Endothelial cell (in vitro differentiated cells): ENCODE measurements around the gene HUNK. TPM values are rescaled to one million over a fixed set of nuclear protein-coding genes. Genes with fewer than 3 reads are reported as not detected.
A peak's percentile ranks its signal among the peaks of the same experiment; 100 is the strongest.

Source experiments
- DNase-seq: peaks from one replicate; pipeline ENCODE4 v3.0.0; 2021; ENCODE audit warnings: low spot score
- H3K27ac Mint-ChIP-seq: one replicate; pipeline ENCODE4 v1.8.0; 2021; ENCODE audit warnings: mixed read lengths, inconsistent platforms; ENCODE audit not compliant: unreplicated experiment
- H3K27me3 Mint-ChIP-seq: one replicate; pipeline ENCODE4 v1.8.0; 2021; ENCODE audit warnings: mild to moderate bottlenecking, moderate library complexity, mixed read lengths, inconsistent platforms; ENCODE audit not compliant: unreplicated experiment
- H3K36me3 Mint-ChIP-seq: one replicate; pipeline ENCODE4 v1.8.0; 2021; ENCODE audit warnings: mild to moderate bottlenecking, low read depth, mixed read lengths, inconsistent platforms; ENCODE audit not compliant: unreplicated experiment
- H3K4me1 Mint-ChIP-seq: one replicate; pipeline ENCODE4 v1.8.0; 2021; ENCODE audit warnings: mild to moderate bottlenecking, mixed read lengths, inconsistent platforms; ENCODE audit not compliant: unreplicated experiment
- H3K4me3 Mint-ChIP-seq: one replicate; pipeline ENCODE4 v1.8.0; 2021; ENCODE audit warnings: mild to moderate bottlenecking, mixed read lengths, inconsistent platforms; ENCODE audit not compliant: unreplicated experiment
- H3K9me3 Mint-ChIP-seq: one replicate; pipeline ENCODE4 v1.8.0; 2021; ENCODE audit warnings: mixed read lengths, inconsistent platforms; ENCODE audit not compliant: unreplicated experiment
- CTCF ChIP-seq: fragments of 200-600 bp; sonication (generic); IDR thresholded peaks from one replicate; pipeline ENCODE4 v1.5.0; 2021; ENCODE audit warnings: antibody characterized with exemption; ENCODE audit not compliant: unreplicated experiment
- total RNA-seq: library from RNA; stranded (reverse); fragmentation: NEBNext Ultra II Directional; extraction: Animal tissue kit (Norgen Biotek cat#: 25700); gene quantifications from one replicate; pipeline ENCODE4 v1.2.1, GENCODE V29; 2021; ENCODE audit not compliant: unreplicated experiment

HUNK gene
- total RNA-seq, 1 donor from 2014 or later: 19.3 TPM

GRCh38 chr21:31993826-31994825 is 121.3 kb downstream of the HUNK start:
- TF ChIP-seq CTCF: no peak
- no peaks in the 10 kb centered on the region for H3K9me3 Mint-ChIP-seq
- H3K27ac Mint-ChIP-seq: no peak overlapping the region
- H3K27me3 Mint-ChIP-seq: peaks cover 7% of the 10 kb centered on the region
- H3K4me1 Mint-ChIP-seq: no peaks in the 10 kb centered on the region
- no peak for DNase-seq
- H3K36me3 Mint-ChIP-seq: peaks cover 26% of the 10 kb centered on the region
- no peak overlapping the region for H3K4me3 Mint-ChIP-seq

- Mint-ChIP-seq H3K4me1 (no peaks in the 10 kb centered on the region), H3K4me3 (peak overlapping the region; percentile 21), H3K36me3 (peaks cover 34% of the 10 kb centered on the region), H3K27ac (no peak overlapping the region), H3K9me3 (no peaks in the 10 kb centered on the region), H3K27me3 (peaks cover 6% of the 10 kb centered on the region)
- no peak for DNase-seq
- no peak for TF ChIP-seq CTCF
Measured at GRCh38 chr21:31997191-31997590, 124.4 kb downstream of the HUNK start.

- H3K36me3 Mint-ChIP-seq: peaks cover 30% of the 10 kb centered on the region
- no peaks in the 10 kb centered on the region for H3K4me1 Mint-ChIP-seq
- DNase-seq: no peak
- no peak overlapping the region for H3K27ac Mint-ChIP-seq
- no peak for TF ChIP-seq CTCF
- H3K4me3 Mint-ChIP-seq: peak overlapping the region; percentile 66
- no peaks in the 10 kb centered on the region for H3K9me3 Mint-ChIP-seq
- H3K27me3 Mint-ChIP-seq: peaks cover 8% of the 10 kb centered on the region
Measured at GRCh38 chr21:31999810-32000468, 127.1 kb downstream of the HUNK start.

GRCh38 chr21:32001390-32001789 is 128.6 kb downstream of the HUNK start:
- TF ChIP-seq CTCF: no peak
- DNase-seq: no peak
- Mint-ChIP-seq H3K4me3 (no peak overlapping the region), H3K36me3 (peaks cover 24% of the 10 kb centered on the region), H3K27me3 (peaks cover 5% of the 10 kb centered on the region), H3K9me3 (no peaks in the 10 kb centered on the region), H3K4me1 (no peaks in the 10 kb centered on the region), H3K27ac (no peak overlapping the region)
